Calu3 (cell line): ENCODE results near the gene KCNJ8. TPM values are rescaled to one million over a fixed set of nuclear protein-coding genes. Genes with fewer than 3 reads are reported as not detected.
"Not testable (repeated sequence)": the region's sequence is repeated elsewhere in the genome, so short reads cannot be mapped to it uniquely, and the experiment has no call there.

Experiments
- BruUV-seq: library from RNA; stranded (reverse); fragments of 400-500 nt; replicated peaks from 2 replicates; lab custom pipeline; 2021; lab: Mats Ljungman, UMichigan
- CTCF ChIA-PET: fragments of 300-600 bp; sonication (Branson Sonifier 250); formaldehyde crosslinking; loops from one replicate; lab custom pipeline; 2022; ENCODE audit warnings: antibody characterized with exemption; lab: Charles Lee
- DNase-seq: peaks from one replicate; pipeline ENCODE4 v3.0.0; 2022
- H3K27ac Mint-ChIP-seq: one replicate; pipeline ENCODE4 v1.8.0; 2022; ENCODE audit warnings: mixed read lengths; ENCODE audit not compliant: unreplicated experiment
- H3K27me3 Mint-ChIP-seq: one replicate; pipeline ENCODE4 v1.8.0; 2022; ENCODE audit warnings: mixed read lengths; ENCODE audit not compliant: unreplicated experiment
- H3K36me3 Mint-ChIP-seq: one replicate; pipeline ENCODE4 v1.8.0; 2022; ENCODE audit warnings: mild to moderate bottlenecking, moderate library complexity, mixed read lengths; ENCODE audit not compliant: insufficient read depth, unreplicated experiment
- H3K4me1 Mint-ChIP-seq: one replicate; pipeline ENCODE4 v1.8.0; 2022; ENCODE audit warnings: mild to moderate bottlenecking, low read depth, mixed read lengths; ENCODE audit not compliant: unreplicated experiment
- H3K4me3 Mint-ChIP-seq: one replicate; pipeline ENCODE4 v1.8.0; 2022; ENCODE audit warnings: mild to moderate bottlenecking, low read depth, moderate library complexity, mixed read lengths; ENCODE audit not compliant: unreplicated experiment
- H3K9me3 Mint-ChIP-seq: one replicate; pipeline ENCODE4 v1.8.0; 2022; ENCODE audit warnings: low read depth, mixed read lengths; ENCODE audit not compliant: unreplicated experiment
- CTCF ChIP-seq: fragments of 200-600 bp; IDR thresholded peaks from one replicate; pipeline ENCODE4 v1.8.0; 2022; ENCODE audit warnings: antibody characterized with exemption; ENCODE audit not compliant: unreplicated experiment
- intact Hi-C: fragments of 100-400 bp; cut with micrococcal nuclease; formaldehyde crosslinking; loops from one replicate; pipeline ENCODE4 v1.10.0; 2022; ENCODE audit not compliant: unreplicated experiment
- total RNA-seq: library from RNA; stranded (reverse); gene quantifications from 2 replicates; pipeline ENCODE4 v1.2.3, GENCODE V29; 2022

Gene KCNJ8
- total RNA-seq, 1 experiment from 2014 or later: not detected

GRCh38 chr12:21813751-21814150 lies 39.2 kb upstream of the KCNJ8 start:
- DNase-seq: no peak
- Mint-ChIP-seq H3K4me1 (no peaks in the 10 kb centered on the region), H3K27ac (no peak overlapping the region), H3K9me3 (no peaks in the 10 kb centered on the region), H3K4me3 (no peak overlapping the region), H3K36me3 (no peaks in the 10 kb centered on the region), H3K27me3 (no peaks in the 10 kb centered on the region)
- no TSS peak for BruUV-seq
- intact Hi-C loops: no loop called here
- CTCF ChIA-PET: no interaction called here
- no peak for TF ChIP-seq CTCF

- BruUV-seq: no TSS peak
Measured at GRCh38 chr12:21813125-21813524, 38.6 kb upstream of the KCNJ8 start.

GRCh38 chr12:21812340-21812739 lies 37.8 kb upstream of the KCNJ8 start:
- CTCF ChIA-PET, H3K27ac Mint-ChIP-seq, intact Hi-C loops, H3K4me3 Mint-ChIP-seq, H3K4me1 Mint-ChIP-seq, BruUV-seq, H3K9me3 Mint-ChIP-seq, DNase-seq, H3K36me3 Mint-ChIP-seq, H3K27me3 Mint-ChIP-seq: not testable (repeated sequence)

More at GRCh38 chr12:21813125-21813524, 38.6 kb upstream of the KCNJ8 start:
- Mint-ChIP-seq H3K27me3 (no peaks in the 10 kb centered on the region), H3K36me3 (no peaks in the 10 kb centered on the region), H3K4me1 (no peaks in the 10 kb centered on the region), H3K9me3 (no peaks in the 10 kb centered on the region), H3K4me3 (no peak overlapping the region), H3K27ac (no peak overlapping the region)
- DNase-seq: no peak
- intact Hi-C loops: no loop called here
- TF ChIP-seq CTCF: no peak
- CTCF ChIA-PET: no interaction called here

- H3K9me3 Mint-ChIP-seq: no peaks in the 10 kb centered on the region
- no TSS peak for BruUV-seq
- TF ChIP-seq CTCF: no peak
- no peak for DNase-seq
- intact Hi-C loops: no loop called here
- H3K4me3 Mint-ChIP-seq: no peak overlapping the region
- no peaks in the 10 kb centered on the region for H3K36me3 Mint-ChIP-seq
- no peaks in the 10 kb centered on the region for H3K4me1 Mint-ChIP-seq
- H3K27me3 Mint-ChIP-seq: no peaks in the 10 kb centered on the region
- CTCF ChIA-PET: no interaction called here
- no peak overlapping the region for H3K27ac Mint-ChIP-seq
Measured at GRCh38 chr12:21809100-21809499, 34.6 kb upstream of the KCNJ8 start.

- no TSS peak for BruUV-seq
- no peaks in the 10 kb centered on the region for H3K27me3 Mint-ChIP-seq
- CTCF ChIA-PET: no interaction called here
- no peak overlapping the region for H3K4me3 Mint-ChIP-seq
- H3K9me3 Mint-ChIP-seq: no peaks in the 10 kb centered on the region
- no peak overlapping the region for H3K27ac Mint-ChIP-seq
- intact Hi-C loops: no loop called here
- no peak for TF ChIP-seq CTCF
- no peaks in the 10 kb centered on the region for H3K4me1 Mint-ChIP-seq
- H3K36me3 Mint-ChIP-seq: no peaks in the 10 kb centered on the region
- DNase-seq: no peak
Measured at GRCh38 chr12:21806255-21806654, 31.7 kb upstream of the KCNJ8 start.
